A549 (cell line): ENCODE data around the gene BTBD10. TPM values are rescaled to one million over a fixed set of nuclear protein-coding genes. Genes with fewer than 3 reads are reported as not detected.
A peak's percentile ranks its signal among the peaks of the same experiment; 100 is the strongest.
"Not testable (repeated sequence)": the region's sequence is repeated elsewhere in the genome, so short reads cannot be mapped to it uniquely, and the experiment has no call there.

Source experiments
- ATAC-seq, 2 experiments: fragments of 200-7000 bp in 1 of 2; fragments of >200 bp in 1 of 2; cut with Nextera tagmentation in 1 of 2; cut with Tn5 transposase in 1 of 2; 3 replicates each; pipeline versions ENCODE4 v1.8.0 to v1.9.1; 2018 to 2020; ENCODE audit warnings: mild to moderate bottlenecking in 1 of 2, moderate library complexity in 1 of 2
- CTCF ChIA-PET: fragments of 300-600 bp; sonication (Branson Sonifier 250); formaldehyde crosslinking; extraction: SDS; loops from one replicate; lab custom pipeline; 2021; ENCODE audit warnings: antibody characterized with exemption, inconsistent platforms; lab: Yijun Ruan, JAX
- POLR2A ChIA-PET: fragments of 350-600 bp; formaldehyde crosslinking; extraction: SDS; loops from one replicate; lab custom pipeline; 2021; ENCODE audit warnings: antibody characterized with exemption, inconsistent platforms; lab: Yijun Ruan, JAX
- DNase-seq, 2 experiments: peaks; one replicate each; pipeline versions ENCODE4 v3.0.0 to v3.0.0-alpha.2; 2011 to 2016; ENCODE audit warnings: low read depth in 1 of 2, low spot score in 1 of 2
- FAIRE-seq: peaks from 2 replicates; lab custom pipeline; 2011; peaks lifted over from hg19 to GRCh38; lab: Jason Lieb, UNC
- H3K27ac ChIP-seq, 2 experiments: fragments of >200 bp; sonication (Bioruptor Twin); formaldehyde crosslinking; 3 replicates each; pipeline ENCODE4 v1.5.1; 2016 to 2017
- H3K4me1 ChIP-seq: fragments of >200 bp; sonication (Bioruptor Twin); formaldehyde crosslinking; 3 replicates; pipeline ENCODE4 v1.6.1; 2016
- H3K4me2 ChIP-seq: fragments of >200 bp; sonication (Bioruptor Twin); formaldehyde crosslinking; 3 replicates; pipeline ENCODE4 v1.6.1; 2016
- H3K4me3 ChIP-seq: fragments of >200 bp; sonication (Bioruptor Twin); formaldehyde crosslinking; 3 replicates; pipeline ENCODE4 v1.5.1; 2016
- H3K9me3 ChIP-seq: fragments of >200 bp; sonication (Bioruptor Twin); formaldehyde crosslinking; 3 replicates; pipeline ENCODE4 v1.6.1; 2016
- BHLHE40 ChIP-seq: IDR thresholded peaks from 2 replicates; pipeline ENCODE4 v1.6.1; 2012; ENCODE audit warnings: low read depth, low read length, inconsistent platforms
- EHF ChIP-seq: fragments of 250-450 bp; sonication (Bioruptor Pico); IDR thresholded peaks from 2 replicates; pipeline ENCODE4 v1.5.0; 2020; ENCODE audit warnings: mild to moderate bottlenecking
- ESRRA ChIP-seq: fragments of 150-350 bp; IDR thresholded peaks from 2 replicates; pipeline ENCODE4 v1.6.1; 2014; ENCODE audit warnings: mild to moderate bottlenecking, low read length, borderline replicate concordance
- MYC ChIP-seq: IDR thresholded peaks from 2 replicates; pipeline ENCODE4 v1.6.1; 2012; ENCODE audit warnings: mild to moderate bottlenecking, inconsistent platforms, low read length, improper control_type of control experiment, borderline replicate concordance
- RAD21 ChIP-seq, 2 experiments: fragments of >200 bp in 1 of 2; sonication (Bioruptor Twin) in 1 of 2; formaldehyde crosslinking in 1 of 2; IDR thresholded peaks in 1 of 2; conservative IDR thresholded peaks in 1 of 2; 2 replicates in 1 of 2; 3 replicates in 1 of 2; pipeline ENCODE4 v1.6.1; 2012 to 2018; ENCODE audit warnings: inconsistent platforms in 1 of 2
- TP53 ChIP-seq: fragments of 250-450 bp; sonication (Bioruptor Pico); IDR thresholded peaks from 2 replicates; pipeline ENCODE4 v1.5.0; 2021; ENCODE audit warnings: mild to moderate bottlenecking, moderate library complexity
- ZC3H11A ChIP-seq: fragments of 450-650 bp; IDR thresholded peaks from 2 replicates; pipeline ENCODE4 v1.6.1; 2014; ENCODE audit warnings: antibody characterized with exemption, mild to moderate bottlenecking
- ZFP36 ChIP-seq: fragments of 450-650 bp; IDR thresholded peaks from 2 replicates; pipeline ENCODE4 v1.6.1; 2014; ENCODE audit warnings: borderline replicate concordance; ENCODE audit not compliant: partially characterized antibody
- WGBS: methylation state at CpG from one replicate; pipeline ENCODE4 v1.1.6; 2017; ENCODE audit errors: missing lambda C conversion rate; 5-methylcytosine and 5-hydroxymethylcytosine counted together
- polyA plus RNA-seq, 4 experiments: library from polyadenylated mRNA; depleted of rRNA in 3 of 4; stranded (reverse); fragments of >200 nt; fragmentation: RNase III in 1 of 4; extraction: RNeasy Plus Mini Kit Qiagen cat#74134 plus additional on column Dnase treatment in 1 of 4; gene quantifications; 2 replicates in 3 of 4; 3 replicates in 1 of 4; pipeline ENCODE4 v1.2.3, GENCODE V29; 2011 to 2017
- TF ChIP-seq, protein P1 (sequence below): IDR thresholded peaks from 2 replicates; pipeline ENCODE4 v1.6.1; 2012
- TF ChIP-seq, protein P2 (sequence below): fragments of 150-350 bp; IDR thresholded peaks from 2 replicates; pipeline ENCODE4 v1.6.1; 2014; ENCODE audit warnings: low read depth, mild to moderate bottlenecking, low read length
- TF ChIP-seq, protein P3 (sequence below): fragments of >200 bp; sonication (Bioruptor Twin); formaldehyde crosslinking; IDR thresholded peaks from 3 replicates; pipeline ENCODE4 v1.6.1; 2016
- TF ChIP-seq, protein P4 (sequence below): fragments of >200 bp; sonication (Bioruptor Twin); formaldehyde crosslinking; IDR thresholded peaks from 3 replicates; pipeline ENCODE4 v1.5.1; 2016
- TF ChIP-seq, protein P5 (sequence below): IDR thresholded peaks from 2 replicates; pipeline ENCODE4 v1.6.1; 2012
- TF ChIP-seq, protein P6 (sequence below): fragments of 250-450 bp; sonication (Bioruptor Pico); IDR thresholded peaks from 2 replicates; pipeline ENCODE4 v1.5.0; 2021; ENCODE audit warnings: mild to moderate bottlenecking, moderate library complexity, borderline replicate concordance

BTBD10 gene
- polyA plus RNA-seq, 2 of the 4 experiments (the other 2 are of a cell fraction): 33.7 to 54.2 TPM

DNA sequence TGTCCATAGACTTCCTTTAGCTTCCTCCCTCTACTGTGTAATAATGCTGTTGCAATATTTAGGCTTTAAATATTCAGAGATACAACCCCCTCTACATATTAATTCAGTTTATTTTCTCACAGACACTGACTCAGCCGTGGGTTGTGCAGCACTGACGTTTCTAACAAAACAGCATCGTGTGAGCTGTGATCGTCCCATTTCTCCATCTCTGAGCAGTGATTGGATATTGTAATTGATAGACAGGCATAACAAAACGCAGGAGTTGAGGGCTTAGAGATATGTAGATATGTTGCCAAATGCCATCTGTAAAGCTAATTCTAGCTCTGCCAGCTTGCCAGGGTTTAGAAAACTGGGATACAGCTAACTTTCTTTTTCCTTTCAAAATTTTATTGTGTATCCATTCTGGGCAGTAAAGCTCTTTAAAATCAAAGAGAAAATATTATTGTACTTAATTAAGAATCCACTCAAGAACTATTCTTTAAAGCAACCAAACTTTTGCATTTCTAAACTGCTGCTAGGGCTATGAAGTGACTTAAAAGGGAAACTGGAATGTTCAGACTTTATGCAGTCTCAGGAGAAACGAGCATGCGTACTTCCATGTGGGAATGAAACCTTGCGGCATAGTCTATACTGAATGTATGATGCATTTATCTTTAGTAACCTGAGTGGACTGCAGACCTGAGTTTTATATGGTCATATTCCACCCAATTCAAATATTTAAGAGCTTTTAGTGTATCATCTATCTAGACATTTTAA lies 22.7 kb downstream of the BTBD10 start:
- DNase-seq (peak; percentile 58 to 78), ATAC-seq (peak; percentile 100), FAIRE-seq (peak; percentile 90)
- Histone ChIP-seq H3K4me1 (peaks cover 14% of the 10 kb centered on the region; the same call in 2 of the 3 replicates), H3K27ac (peak overlapping the region in 1 of 2 experiments; percentile 34; a peak in 1 of 6 replicates), H3K4me2 (peak overlapping the region; percentile 76), H3K9me3 (no peaks in the 10 kb centered on the region), H3K4me3 (peak overlapping the region; percentile 11; the same call in 1 of the 3 replicates)
- CTCF ChIA-PET: interaction anchor here (1.0 to 1.7 kb wide), 4 partner anchors 10 to 57 kb away, joined by 3 to 6 read pairs (median 4); no protein-coding TSS in a partner anchor
- 23% methylated on average over 8 of the region's 8 CpGs for WGBS
- TF ChIP-seq, protein P1, sequence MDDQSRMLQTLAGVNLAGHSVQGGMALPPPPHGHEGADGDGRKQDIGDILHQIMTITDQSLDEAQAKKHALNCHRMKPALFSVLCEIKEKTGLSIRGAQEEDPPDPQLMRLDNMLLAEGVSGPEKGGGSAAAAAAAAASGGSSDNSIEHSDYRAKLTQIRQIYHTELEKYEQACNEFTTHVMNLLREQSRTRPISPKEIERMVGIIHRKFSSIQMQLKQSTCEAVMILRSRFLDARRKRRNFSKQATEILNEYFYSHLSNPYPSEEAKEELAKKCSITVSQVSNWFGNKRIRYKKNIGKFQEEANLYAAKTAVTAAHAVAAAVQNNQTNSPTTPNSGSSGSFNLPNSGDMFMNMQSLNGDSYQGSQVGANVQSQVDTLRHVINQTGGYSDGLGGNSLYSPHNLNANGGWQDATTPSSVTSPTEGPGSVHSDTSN: peak; percentile 93
- no peak for TF ChIP-seq ESRRA
- POLR2A ChIA-PET: interaction anchor here (0.7 to 1.1 kb wide), 3 partner anchors 15 to 24 kb away, joined by 3 to 6 read pairs (median 3); partner anchors contain the start of gene BTBD10

DNA sequence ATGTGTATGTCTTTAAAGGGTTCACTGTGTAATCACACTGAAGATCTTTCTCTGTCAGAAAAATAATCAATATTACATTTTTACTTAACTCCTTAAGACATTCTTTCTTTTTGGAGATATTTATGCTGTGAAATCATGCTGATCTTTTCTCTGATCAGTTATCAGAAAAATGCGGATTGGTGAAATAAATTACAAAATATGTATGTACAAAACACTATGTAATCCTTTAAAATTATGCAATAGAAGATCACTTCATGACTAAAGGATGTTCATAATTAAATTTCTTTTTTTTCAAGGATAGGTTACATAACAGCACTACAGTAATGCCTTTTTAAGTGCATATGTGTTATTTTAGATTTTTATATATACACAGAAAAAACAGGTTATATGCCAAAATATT lies 24.7 kb downstream of the BTBD10 start:
- WGBS: 95% methylated on average over 1 of the region's 1 CpG
- H3K4me1 ChIP-seq: peaks cover 14% of the 10 kb centered on the region; the same call in 2 of the 3 replicates
- FAIRE-seq: no peak
- TF ChIP-seq, protein P2, sequence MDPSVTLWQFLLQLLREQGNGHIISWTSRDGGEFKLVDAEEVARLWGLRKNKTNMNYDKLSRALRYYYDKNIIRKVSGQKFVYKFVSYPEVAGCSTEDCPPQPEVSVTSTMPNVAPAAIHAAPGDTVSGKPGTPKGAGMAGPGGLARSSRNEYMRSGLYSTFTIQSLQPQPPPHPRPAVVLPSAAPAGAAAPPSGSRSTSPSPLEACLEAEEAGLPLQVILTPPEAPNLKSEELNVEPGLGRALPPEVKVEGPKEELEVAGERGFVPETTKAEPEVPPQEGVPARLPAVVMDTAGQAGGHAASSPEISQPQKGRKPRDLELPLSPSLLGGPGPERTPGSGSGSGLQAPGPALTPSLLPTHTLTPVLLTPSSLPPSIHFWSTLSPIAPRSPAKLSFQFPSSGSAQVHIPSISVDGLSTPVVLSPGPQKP: no peak
- TF ChIP-seq, protein P3, sequence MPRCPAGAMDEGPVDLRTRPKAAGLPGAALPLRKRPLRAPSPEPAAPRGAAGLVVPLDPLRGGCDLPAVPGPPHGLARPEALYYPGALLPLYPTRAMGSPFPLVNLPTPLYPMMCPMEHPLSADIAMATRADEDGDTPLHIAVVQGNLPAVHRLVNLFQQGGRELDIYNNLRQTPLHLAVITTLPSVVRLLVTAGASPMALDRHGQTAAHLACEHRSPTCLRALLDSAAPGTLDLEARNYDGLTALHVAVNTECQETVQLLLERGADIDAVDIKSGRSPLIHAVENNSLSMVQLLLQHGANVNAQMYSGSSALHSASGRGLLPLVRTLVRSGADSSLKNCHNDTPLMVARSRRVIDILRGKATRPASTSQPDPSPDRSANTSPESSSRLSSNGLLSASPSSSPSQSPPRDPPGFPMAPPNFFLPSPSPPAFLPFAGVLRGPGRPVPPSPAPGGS: no peak
- TF ChIP-seq TP53 (CRISPR knock-in tag) (no peak), RAD21 (conservative IDR thresholded peaks at IDR 0.05 in 1 of 2, IDR thresholded peaks at IDR 0.05 in 1 of 2) (no peak), ZC3H11A (no peak), BHLHE40 (no peak), ZFP36 (no peak), ESRRA (no peak), MYC (no peak), EHF (no peak)
- TF ChIP-seq, protein P4, sequence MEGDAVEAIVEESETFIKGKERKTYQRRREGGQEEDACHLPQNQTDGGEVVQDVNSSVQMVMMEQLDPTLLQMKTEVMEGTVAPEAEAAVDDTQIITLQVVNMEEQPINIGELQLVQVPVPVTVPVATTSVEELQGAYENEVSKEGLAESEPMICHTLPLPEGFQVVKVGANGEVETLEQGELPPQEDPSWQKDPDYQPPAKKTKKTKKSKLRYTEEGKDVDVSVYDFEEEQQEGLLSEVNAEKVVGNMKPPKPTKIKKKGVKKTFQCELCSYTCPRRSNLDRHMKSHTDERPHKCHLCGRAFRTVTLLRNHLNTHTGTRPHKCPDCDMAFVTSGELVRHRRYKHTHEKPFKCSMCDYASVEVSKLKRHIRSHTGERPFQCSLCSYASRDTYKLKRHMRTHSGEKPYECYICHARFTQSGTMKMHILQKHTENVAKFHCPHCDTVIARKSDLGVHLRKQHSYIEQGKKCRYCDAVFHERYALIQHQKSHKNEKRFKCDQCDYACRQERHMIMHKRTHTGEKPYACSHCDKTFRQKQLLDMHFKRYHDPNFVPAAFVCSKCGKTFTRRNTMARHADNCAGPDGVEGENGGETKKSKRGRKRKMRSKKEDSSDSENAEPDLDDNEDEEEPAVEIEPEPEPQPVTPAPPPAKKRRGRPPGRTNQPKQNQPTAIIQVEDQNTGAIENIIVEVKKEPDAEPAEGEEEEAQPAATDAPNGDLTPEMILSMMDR: no peak
- TF ChIP-seq, protein P5, sequence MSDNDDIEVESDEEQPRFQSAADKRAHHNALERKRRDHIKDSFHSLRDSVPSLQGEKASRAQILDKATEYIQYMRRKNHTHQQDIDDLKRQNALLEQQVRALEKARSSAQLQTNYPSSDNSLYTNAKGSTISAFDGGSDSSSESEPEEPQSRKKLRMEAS: no peak
- TF ChIP-seq, protein P6, sequence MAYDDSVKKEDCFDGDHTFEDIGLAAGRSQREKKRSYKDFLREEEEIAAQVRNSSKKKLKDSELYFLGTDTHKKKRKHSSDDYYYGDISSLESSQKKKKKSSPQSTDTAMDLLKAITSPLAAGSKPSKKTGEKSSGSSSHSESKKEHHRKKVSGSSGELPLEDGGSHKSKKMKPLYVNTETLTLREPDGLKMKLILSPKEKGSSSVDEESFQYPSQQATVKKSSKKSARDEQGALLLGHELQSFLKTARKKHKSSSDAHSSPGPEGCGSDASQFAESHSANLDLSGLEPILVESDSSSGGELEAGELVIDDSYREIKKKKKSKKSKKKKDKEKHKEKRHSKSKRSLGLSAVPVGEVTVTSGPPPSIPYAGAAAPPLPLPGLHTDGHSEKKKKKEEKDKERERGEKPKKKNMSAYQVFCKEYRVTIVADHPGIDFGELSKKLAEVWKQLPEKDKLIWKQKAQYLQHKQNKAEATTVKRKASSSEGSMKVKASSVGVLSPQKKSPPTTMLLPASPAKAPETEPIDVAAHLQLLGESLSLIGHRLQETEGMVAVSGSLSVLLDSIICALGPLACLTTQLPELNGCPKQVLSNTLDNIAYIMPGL: no peak
- TF ChIP-seq, all 56 proteins: peak for 0
- Histone ChIP-seq H3K27ac (no peak overlapping the region), H3K4me3 (no peak overlapping the region), H3K4me2 (no peak overlapping the region), H3K9me3 (no peaks in the 10 kb centered on the region)
- ATAC-seq (no peak), DNase-seq (no peak)
- CTCF ChIA-PET: no interaction called here
- POLR2A ChIA-PET: no interaction called here

DNA sequence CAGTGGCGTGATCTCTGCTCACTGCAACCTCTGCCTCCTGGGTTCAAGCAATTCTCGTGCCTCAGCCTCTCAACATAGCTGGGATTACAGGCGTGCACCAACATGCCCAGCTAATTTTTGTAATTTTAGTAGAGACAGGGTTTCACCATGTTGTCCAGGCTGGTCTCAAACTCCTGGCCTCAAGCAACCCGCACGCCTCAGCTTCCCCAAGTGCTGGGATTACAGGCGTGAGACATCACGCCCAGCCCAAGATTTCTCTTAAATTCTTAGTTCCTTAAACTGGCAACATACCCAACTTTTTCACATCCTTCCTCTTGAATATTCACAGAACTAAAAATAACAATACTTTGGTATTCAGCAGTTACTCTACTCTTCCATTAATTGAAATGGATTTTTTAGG lies 26.2 kb downstream of the BTBD10 start:
- WGBS: 96% methylated on average over 7 of the region's 7 CpGs
- ATAC-seq, H3K4me2 ChIP-seq, H3K9me3 ChIP-seq, H3K4me3 ChIP-seq, DNase-seq, POLR2A ChIA-PET, H3K27ac ChIP-seq, CTCF ChIA-PET, FAIRE-seq: not testable (repeated sequence)
- H3K4me1 ChIP-seq: peaks cover 14% of the 10 kb centered on the region; the same call in 2 of the 3 replicates
